DMS153 (cell line): ENCODE measurements around the gene MEI1.
"Not testable (repeated sequence)": the region's sequence is repeated elsewhere in the genome, so short reads cannot be mapped to it uniquely, and the experiment has no call there.

Source experiments
- DNase-seq: peaks from one replicate; lab custom pipeline; 2025; lab: John Stamatoyannopoulos, UW

Gene MEI1, protein sequence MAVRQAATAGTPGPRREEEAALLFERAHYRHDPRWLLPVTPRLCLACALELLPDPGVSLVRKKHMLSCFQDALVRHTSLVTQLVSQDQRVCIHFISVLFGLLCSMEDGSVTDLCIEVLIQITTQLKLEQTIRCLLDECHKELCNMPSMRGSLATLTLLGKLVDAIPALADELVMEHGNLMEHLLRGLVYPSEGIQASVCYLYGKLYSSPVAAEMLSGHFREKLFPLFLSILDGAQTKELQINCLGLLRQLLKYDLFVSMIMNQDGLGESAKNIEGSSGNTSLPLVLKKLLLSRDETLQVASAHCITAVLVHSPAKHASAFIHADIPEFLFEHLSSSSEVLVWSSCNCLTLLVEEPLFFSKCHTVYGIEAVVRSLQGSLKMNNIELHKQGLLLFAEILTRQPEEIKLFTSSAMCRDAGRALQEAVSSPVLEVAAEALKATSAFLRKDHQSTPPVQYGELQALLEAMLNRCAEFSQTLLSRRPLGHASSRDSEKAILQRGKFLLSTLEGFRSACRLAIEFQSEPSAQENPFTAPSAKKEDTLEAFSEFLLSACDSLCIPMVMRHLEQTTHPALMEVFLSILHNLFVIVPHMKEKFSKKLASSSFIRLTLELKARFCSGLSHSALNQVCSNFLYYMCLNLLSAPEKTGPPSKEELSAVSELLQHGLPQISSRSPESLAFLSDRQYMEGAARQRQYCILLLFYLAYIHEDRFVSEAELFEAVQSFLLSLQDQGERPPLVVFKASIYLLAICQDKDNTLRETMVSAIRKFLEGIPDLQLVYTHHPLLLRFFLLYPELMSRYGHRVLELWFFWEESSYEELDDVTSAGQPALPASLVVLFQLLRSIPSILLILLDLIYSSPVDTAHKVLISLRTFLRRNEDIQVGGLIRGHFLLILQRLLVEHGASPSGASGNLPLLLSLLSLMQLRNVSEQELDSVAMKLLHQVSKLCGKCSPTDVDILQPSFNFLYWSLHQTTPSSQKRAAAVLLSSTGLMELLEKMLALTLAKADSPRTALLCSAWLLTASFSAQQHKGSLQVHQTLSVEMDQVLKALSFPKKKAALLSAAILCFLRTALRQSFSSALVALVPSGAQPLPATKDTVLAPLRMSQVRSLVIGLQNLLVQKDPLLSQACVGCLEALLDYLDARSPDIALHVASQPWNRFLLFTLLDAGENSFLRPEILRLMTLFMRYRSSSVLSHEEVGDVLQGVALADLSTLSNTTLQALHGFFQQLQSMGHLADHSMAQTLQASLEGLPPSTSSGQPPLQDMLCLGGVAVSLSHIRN

DNA sequence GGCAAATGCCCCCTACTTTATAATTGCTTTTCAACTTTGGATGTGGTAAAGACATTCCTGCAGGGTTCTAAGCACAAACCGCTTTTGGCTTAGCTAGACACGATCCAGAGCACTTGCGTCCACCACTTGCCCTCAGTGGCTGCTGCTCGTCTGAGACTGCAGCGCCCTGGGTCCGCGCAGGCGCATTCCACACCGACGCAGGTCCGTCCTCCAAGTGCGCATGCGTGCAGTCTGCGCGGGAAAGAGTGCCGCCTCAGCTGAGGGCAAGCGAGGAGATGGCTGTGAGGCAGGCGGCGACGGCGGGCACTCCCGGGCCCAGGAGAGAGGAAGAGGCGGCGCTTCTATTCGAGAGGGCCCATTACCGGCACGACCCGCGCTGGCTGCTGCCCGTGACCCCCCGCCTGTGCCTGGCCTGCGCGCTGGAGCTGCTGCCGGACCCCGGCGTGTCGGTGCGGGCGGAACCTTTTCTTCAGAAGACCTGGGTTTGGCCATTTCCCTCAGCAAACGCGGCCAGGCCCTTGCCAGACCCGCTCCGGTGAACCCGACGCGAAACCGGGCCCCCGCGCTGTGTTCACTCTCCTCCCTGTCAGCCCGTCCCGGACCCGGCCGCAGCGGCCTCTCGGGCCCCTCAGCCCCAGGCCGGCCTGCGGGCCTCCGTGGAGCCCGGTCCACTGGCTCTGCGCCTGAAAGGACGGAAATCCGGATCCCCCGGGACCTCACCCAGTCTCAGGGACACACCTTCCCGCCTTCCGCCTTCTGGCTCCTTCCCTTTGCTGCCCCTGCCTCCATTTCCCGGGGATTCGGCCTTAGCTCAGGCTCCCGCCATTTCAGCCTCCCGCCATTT is at the start of gene MEI1:
Gene MEI1, plus strand, starts transcription at position 240 of the 844 bp plus-strand sequence. Its CDS starts 36 bp downstream, at position 276.
- DNase-seq = peak; percentile 67

- no peak for DNase-seq
These were observed 49.1 kb upstream of the MEI1 start for GRCh38 chr22:41650229-41650628.

DNA sequence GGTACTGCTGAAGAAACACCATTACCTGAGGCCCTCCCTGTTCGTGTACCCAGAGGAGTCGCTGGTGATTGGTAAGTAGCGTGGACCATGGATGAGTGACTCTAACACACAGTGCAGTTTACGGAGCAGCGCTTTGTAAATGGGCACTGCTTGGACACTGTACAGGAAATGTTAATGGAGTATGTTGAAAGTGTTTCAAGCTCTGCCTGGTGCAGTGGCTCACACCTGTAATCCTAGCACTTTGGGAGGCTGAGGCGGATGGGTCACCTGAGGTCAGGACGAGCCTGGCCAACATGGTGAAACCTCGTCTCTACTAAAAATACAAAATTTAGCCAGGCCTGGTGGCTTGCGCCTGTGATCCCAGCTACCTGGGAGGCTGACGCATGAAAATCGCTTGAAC is 48.5 kb upstream of the MEI1 start:
- DNase-seq = no peak

GRCh38 chr22:41654322-41654721 is 45.0 kb upstream of the MEI1 start:
- DNase-seq = no peak

- no peak for DNase-seq
These were observed 42.7 kb upstream of the MEI1 start for GRCh38 chr22:41656556-41656955.

- no peak for DNase-seq
These were observed 41.6 kb upstream of the MEI1 start for GRCh38 chr22:41657709-41658108.

- no peak for DNase-seq
These were observed 40.4 kb upstream of the MEI1 start for GRCh38 chr22:41658869-41659268.

DNA sequence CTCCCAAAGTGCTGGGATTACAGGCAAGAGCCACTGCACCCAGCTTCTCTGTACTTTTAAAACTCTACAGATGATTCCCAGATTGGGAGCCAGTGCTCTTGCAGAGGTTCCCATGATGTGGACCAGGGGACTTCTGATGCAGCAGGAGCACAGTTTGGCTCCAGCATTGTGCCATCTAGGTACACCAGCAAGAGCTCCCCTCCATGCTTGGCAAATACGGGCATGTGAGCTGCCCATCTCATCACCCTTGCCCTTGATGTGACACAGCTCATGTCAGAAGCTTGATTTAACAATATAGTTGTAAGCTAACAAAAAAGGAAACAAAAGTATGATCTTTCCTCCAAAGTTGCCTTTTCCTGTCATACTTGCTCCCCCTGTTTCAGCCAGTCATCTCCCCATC is 39.4 kb upstream of the MEI1 start:
- DNase-seq = no peak

DNA sequence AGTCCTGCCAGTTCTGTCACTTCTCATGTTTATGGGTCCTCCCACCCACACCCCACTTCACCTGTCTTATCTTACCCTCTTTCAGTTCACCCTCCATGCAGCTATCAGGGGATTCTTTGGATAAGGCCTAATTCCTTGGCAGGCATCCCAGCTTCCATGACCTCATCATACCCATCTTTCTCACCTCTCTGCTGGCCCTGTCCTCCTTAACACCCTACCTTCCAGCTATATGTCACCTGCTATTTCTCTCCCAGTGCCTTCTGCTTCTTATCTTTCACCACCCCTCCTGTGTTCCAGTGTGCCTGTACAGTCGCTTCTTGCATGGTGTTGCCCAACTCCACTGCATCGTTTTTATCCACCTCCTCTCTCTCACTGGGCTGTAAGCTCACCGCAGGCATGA is 38.9 kb upstream of the MEI1 start:
- no peak for DNase-seq

DNA sequence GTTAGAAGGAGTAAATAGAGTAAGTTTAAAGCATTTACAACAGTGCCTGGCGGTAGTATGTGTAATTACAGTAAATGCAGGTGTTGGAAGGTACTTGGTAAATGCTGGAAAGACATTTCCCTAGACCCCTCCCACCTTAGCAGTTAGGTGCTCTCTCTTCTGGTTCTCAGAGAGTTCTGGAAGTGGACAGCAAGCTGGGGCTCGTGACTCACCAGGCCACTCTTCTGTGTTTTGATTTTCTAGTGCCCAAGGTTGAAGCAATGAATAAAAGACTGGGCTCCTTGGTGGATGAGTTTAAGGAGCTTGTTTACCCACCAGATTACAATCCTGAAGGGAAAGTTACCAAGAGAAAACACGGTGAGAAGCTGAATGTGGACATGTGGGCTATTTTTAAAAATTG is 38.2 kb upstream of the MEI1 start:
- no peak for DNase-seq

DNA sequence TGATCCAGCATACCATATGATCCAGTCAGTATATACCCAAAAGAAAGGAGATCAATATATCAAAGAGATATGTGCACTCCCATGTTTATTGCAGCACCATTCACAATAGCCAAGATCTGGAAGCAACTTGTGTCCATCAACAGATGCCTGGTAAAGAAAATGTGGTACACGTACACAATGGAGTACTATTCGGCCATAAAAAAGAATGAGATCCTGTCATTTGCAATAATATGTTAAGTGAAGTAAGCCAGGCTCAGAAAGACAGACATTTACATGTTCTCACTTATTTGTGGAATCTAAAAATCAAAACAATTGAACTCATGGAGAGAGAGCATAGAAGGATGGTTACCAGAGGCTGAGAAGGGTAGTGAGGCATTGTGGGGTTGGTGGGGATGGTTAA is 37.6 kb upstream of the MEI1 start:
- no peak for DNase-seq

DNA sequence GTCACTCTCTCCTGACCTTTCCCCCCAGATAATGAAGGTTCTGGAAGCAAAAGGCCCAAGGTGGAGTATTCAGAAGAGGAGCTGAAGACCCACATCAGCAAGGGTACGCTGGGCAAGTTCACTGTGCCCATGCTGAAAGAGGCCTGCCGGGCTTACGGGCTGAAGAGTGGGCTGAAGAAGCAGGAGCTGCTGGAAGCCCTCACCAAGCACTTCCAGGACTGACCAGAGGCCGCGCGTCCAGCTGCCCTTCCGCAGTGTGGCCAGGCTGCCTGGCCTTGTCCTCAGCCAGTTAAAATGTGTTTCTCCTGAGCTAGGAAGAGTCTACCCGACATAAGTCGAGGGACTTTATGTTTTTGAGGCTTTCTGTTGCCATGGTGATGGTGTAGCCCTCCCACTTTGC is 35.7 kb upstream of the MEI1 start:
- not testable (repeated sequence) for DNase-seq

DNA sequence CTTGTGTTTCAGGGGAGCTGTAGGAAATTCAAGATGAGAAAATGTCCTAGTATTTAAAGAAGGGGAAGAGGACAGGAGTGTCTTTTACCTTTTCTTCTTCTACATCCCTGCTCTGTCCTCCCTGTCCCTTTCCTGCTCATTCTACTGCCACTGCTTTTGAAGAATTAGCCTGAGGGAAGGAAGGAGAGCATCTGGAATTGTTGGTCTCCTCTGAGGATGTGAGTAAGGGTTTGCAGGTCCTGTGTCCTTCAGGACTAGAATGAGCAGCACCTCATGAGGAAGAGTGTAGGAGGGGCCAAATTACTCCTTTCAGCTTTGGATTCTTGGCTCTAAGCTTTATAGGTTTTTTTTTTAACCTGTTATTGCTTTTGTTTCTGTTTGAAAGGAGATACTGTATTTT is 34.8 kb upstream of the MEI1 start:
- no peak for DNase-seq

DNA sequence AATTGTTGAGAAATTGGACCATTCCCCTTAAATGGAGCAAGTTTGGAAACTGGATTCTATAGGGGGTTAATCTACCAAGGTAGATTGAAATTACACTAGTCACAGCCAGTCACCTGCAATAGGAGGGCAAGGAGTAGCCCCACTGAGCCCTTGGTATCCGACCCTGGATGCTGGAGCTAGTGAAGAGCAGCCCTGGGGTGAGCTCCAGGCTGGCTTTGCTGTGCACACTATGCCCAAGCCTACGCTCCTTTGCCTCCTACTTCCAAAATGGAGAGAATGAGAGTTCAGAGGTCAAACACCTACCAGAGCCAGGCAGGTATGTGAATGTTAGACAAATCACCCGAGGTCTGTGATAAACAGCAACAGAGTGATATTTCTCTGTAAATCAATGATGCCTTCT is 34.4 kb upstream of the MEI1 start:
- DNase-seq = no peak

DNA sequence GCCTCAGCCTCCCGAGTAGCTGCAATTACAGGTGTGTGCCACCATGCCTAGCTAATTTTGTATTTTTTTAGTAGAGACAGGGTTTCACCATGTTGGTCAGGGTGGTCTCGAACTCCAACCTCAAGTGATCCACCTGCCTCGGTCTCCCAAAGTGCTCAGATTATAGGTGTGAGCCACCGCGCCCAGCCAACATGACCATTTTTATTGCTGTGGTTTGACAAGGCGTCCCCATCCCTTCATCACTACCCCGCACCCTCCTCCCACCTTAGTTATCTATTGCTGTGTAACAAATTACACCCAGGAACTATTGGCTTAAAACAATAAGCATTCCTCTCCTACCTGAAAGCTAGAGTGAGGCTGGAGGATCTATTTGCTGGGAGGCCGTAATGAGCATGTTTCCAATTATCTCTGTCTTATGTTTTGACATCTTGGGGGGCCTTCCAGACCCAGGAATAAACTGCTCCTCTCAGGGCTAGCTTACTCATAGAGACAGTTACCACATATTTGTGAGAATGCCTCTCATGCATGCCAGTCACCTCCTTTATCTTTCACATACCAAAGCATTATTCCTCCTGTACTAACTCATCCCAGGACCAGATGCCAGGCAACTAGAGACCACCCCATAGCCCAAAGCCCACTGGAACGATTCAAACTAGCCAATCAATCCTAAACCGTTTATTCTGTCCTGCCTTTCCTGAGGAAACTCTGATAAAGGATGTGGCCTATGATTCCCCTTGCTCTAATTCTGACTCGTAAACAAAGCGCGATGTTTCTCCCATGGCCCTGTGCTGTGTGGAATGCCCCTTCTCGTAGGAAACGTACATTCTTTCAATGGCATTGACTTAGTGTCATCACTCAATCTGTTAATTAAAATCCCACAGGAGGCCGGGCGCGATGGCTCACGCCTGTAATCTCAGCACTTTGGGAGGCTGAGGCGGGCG is 30.1 kb upstream of the MEI1 start:
- no peak for DNase-seq

GRCh38 chr22:41672096-41672495 is 27.2 kb upstream of the MEI1 start:
- not testable (repeated sequence) for DNase-seq

GRCh38 chr22:41672780-41673509 is 26.4 kb upstream of the MEI1 start:
- DNase-seq = no peak

DNA sequence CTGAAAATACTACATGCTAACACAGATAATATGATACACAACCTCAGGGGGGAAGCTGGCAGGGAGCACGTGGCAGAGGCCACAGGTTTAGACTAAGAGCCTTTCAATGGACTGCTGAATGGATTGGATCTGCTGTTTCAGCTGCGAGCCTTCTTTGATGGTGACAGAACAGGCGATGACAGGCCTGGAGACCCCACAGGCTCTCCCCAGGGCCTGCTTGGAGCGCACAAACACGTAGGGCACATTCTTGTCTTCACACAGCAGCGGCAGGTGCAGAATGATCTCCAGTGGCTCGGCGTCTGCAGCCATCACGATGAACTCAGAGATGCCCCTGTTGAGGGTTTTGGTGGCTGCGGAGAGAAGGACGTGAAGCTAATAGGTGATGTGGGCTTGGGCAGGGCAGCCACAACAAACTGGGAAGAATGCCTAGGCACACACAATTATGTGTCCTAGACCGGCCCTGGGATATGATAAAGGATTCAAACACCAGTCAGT is 24.4 kb upstream of the MEI1 start:
- no peak for DNase-seq

GRCh38 chr22:41676134-41676533 is 23.2 kb upstream of the MEI1 start:
- DNase-seq = no peak
